Fibroblast of lung (primary cell): ENCODE measurements around the gene DOCK3. TPM values are rescaled to one million over a fixed set of nuclear protein-coding genes. Genes with fewer than 3 reads are reported as not detected.
"Not testable (repeated sequence)": the region's sequence is repeated elsewhere in the genome, so short reads cannot be mapped to it uniquely, and the experiment has no call there.

Experiments used
- DNase-seq, 2 donors: peaks; one replicate each; pipeline versions ENCODE4 v3.0.0 to v3.0.0-alpha.2; 2010; ENCODE audit warnings: low read depth in 2 of 2
- H2AFZ ChIP-seq: 2 replicates; pipeline ENCODE4 v1.5.1; 2012; ENCODE audit warnings: low read length, control low read depth, inconsistent platforms
- H3K27ac ChIP-seq: 2 replicates; pipeline ENCODE4 v1.5.1; 2011; ENCODE audit warnings: low read length, control low read depth; ENCODE audit not compliant: insufficient read depth
- H3K27me3 ChIP-seq: 2 replicates; pipeline ENCODE4 v1.5.1; 2011; ENCODE audit warnings: mild to moderate bottlenecking, low read length; ENCODE audit not compliant: control insufficient read depth, insufficient read depth
- H3K36me3 ChIP-seq: 2 replicates; pipeline ENCODE4 v1.5.1; 2011; ENCODE audit warnings: low read length; ENCODE audit not compliant: control insufficient read depth, insufficient read depth
- H3K4me1 ChIP-seq: 2 replicates; pipeline ENCODE4 v1.5.1; 2011; ENCODE audit warnings: low read length; ENCODE audit not compliant: control insufficient read depth, insufficient read depth; ENCODE audit errors: extremely low read depth
- H3K4me2 ChIP-seq: 2 replicates; pipeline ENCODE4 v1.5.1; 2011; ENCODE audit warnings: low read length, control low read depth; ENCODE audit not compliant: insufficient read depth; ENCODE audit errors: extremely low read depth
- H3K4me3 ChIP-seq, 4 experiments: fragments of 200-600 bp in 1 of 4; sonication (generic) in 1 of 4; replicated peaks in 1 of 4; 2 replicates each; pipeline ENCODE4 v1.5.1; 2011 to 2016; ENCODE audit warnings: low read length in 4 of 4, low read depth in 3 of 4, mild to moderate bottlenecking in 3 of 4, control low read depth in 2 of 4, inconsistent platforms in 1 of 4, mixed read lengths in 1 of 4; ENCODE audit not compliant: insufficient read depth in 1 of 4; ENCODE audit errors: control extremely low read depth in 1 of 4
- H3K79me2 ChIP-seq: 2 replicates; pipeline ENCODE4 v1.5.1; 2012; ENCODE audit warnings: mild to moderate bottlenecking, low read length, inconsistent platforms; ENCODE audit not compliant: control insufficient read depth, insufficient read depth
- H3K9ac ChIP-seq: 2 replicates; pipeline ENCODE4 v1.5.1; 2011; ENCODE audit warnings: mild to moderate bottlenecking, low read length, control low read depth; ENCODE audit not compliant: insufficient read depth
- H3K9me3 ChIP-seq: 2 replicates; pipeline ENCODE4 v1.5.1; 2012; ENCODE audit warnings: low read depth, low read length; ENCODE audit not compliant: control insufficient read depth, insufficient read depth
- H4K20me1 ChIP-seq: 2 replicates; pipeline ENCODE4 v1.5.1; 2011; ENCODE audit warnings: low read length; ENCODE audit not compliant: control insufficient read depth, insufficient read depth; ENCODE audit errors: extremely low read depth
- EZH2 ChIP-seq: IDR thresholded peaks from 2 replicates; pipeline ENCODE4 v1.5.1; 2012; ENCODE audit warnings: low read length, control low read depth, mild to moderate bottlenecking; ENCODE audit errors: missing control alignments
- polyA plus RNA-seq, 2 donors: library from polyadenylated mRNA; depleted of rRNA in 1 of 2; stranded (reverse) in 1 of 2; unstranded in 1 of 2; fragments of >200 nt; gene quantifications; 2 replicates each; pipeline ENCODE4 v1.2.1, GENCODE V29; 2011 to 2012; ENCODE audit warnings: missing spikeins in 1 of 2
- total RNA-seq: library from RNA; depleted of rRNA; stranded (reverse); fragments of >200 nt; gene quantifications from 2 replicates; pipeline ENCODE4 v1.2.1, GENCODE V29; 2014
- TF ChIP-seq, protein P1 (sequence below), 2 donors: IDR thresholded peaks in 1 of 2; conservative IDR thresholded peaks in 1 of 2; 1 replicate in 1 of 2; 2 replicates in 1 of 2; pipeline ENCODE4 v1.5.1; 2011 to 2012; ENCODE audit warnings: low read length in 2 of 2, control low read depth in 1 of 2, inconsistent platforms in 1 of 2, low read depth in 1 of 2, mild to moderate bottlenecking in 1 of 2

The DOCK3 gene
- total and polyA plus RNA-seq, 2 donors (not counting 1 experiment from before 2014, with no cell fraction given), result 0.07 to 0.17 TPM

DNA sequence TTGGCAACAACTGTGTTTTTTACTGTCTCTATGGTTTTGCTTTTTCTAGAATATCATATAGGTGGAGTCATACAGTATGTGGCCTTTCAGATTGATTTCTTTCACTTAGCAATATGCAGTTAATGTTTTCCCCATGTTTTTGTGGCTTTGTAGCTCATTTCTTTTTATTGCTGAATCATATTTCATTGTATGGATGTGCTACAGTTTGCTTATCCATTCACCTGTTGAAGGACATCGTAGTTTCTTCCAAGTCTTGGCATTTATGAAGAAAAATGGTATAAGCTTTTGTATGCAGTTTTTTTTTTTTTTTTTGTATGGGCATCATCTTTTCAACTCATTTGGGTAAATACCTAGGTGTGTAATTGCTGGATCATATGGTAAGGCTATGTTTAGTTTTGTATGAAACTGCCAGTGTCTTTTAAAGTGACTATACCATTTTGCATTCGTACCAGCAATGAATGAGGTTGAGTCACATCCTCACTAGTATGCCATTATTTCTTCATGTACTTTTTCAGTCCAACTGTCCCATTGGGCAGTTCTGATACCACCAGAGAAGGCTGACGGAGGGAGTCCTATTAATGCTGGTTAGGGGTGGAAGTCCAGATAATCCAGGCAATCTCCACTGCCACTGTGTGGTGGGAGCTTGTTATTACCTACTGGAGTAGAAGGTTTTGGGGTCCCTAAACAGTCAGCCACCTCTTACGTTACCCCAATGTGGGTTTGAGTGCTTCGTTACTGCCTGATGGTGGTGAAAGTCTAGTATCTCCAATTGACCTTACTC lies 210.5 kb downstream of the DOCK3 start:
- no peaks in the 10 kb centered on the region for H3K4me1 ChIP-seq
- H3K9ac ChIP-seq, result no peak overlapping the region
- no peak overlapping the region for H2AFZ ChIP-seq
- no peak for TF ChIP-seq EZH2
- TF ChIP-seq, protein P1, sequence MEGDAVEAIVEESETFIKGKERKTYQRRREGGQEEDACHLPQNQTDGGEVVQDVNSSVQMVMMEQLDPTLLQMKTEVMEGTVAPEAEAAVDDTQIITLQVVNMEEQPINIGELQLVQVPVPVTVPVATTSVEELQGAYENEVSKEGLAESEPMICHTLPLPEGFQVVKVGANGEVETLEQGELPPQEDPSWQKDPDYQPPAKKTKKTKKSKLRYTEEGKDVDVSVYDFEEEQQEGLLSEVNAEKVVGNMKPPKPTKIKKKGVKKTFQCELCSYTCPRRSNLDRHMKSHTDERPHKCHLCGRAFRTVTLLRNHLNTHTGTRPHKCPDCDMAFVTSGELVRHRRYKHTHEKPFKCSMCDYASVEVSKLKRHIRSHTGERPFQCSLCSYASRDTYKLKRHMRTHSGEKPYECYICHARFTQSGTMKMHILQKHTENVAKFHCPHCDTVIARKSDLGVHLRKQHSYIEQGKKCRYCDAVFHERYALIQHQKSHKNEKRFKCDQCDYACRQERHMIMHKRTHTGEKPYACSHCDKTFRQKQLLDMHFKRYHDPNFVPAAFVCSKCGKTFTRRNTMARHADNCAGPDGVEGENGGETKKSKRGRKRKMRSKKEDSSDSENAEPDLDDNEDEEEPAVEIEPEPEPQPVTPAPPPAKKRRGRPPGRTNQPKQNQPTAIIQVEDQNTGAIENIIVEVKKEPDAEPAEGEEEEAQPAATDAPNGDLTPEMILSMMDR (conservative IDR thresholded peaks at IDR 0.05 in 1 of 2, IDR thresholded peaks at IDR 0.05 in 1 of 2; ENCODE audit: low read depth in 1 of 2, low read length in 2 of 2), result no peak
- DNase-seq, result no peak
- H3K9me3 ChIP-seq, result no peaks in the 10 kb centered on the region
- no peak overlapping the region for H3K4me3 ChIP-seq
- H3K27ac ChIP-seq, result no peak overlapping the region
- H3K4me2 ChIP-seq, result no peak overlapping the region
- H3K27me3 ChIP-seq, result no peaks in the 10 kb centered on the region
- no peaks in the 10 kb centered on the region for H3K36me3 ChIP-seq
- H4K20me1 ChIP-seq, result no peaks in the 10 kb centered on the region
- no peaks in the 10 kb centered on the region for H3K79me2 ChIP-seq

DNA sequence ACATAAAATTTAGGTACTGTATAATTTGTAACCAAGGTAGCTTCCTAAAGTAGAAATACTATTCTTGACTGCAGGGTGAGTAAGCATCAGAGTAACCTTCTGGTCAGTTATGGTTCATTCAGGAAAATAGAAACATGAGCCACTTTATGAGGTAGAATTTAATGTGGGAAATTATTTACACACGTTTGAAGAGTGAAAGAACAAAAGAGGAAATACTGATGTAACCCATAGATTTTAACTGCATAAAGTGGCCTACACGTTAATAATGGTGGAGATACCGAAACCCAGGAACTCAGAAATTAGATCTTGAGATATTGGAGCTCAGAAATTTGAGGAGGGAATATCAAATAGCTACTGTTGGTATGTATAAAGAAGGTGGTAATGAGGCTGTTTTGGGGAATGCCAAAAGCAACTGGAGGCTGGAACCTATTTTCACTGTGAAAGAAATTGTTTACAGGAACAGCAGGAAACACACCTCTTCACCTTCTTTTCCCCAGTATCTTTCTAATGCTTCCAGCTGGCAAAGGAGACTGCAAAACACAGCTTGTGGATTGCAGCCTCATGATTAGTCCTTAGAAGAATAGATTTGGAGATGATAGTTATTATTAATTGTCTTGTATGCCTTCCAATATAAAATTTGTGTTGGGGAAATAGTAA lies 216.1 kb downstream of the DOCK3 start:
- Histone ChIP-seq H3K27ac (no peak overlapping the region), H3K4me1 (no peaks in the 10 kb centered on the region), H3K9ac (no peak overlapping the region), H3K4me3 (no peak overlapping the region), H3K27me3 (no peaks in the 10 kb centered on the region), H3K9me3 (no peaks in the 10 kb centered on the region), H3K36me3 (no peaks in the 10 kb centered on the region), H4K20me1 (no peaks in the 10 kb centered on the region), H3K4me2 (no peak overlapping the region), H2AFZ (no peak overlapping the region), H3K79me2 (no peaks in the 10 kb centered on the region)
- no peak for DNase-seq
- TF ChIP-seq EZH2, result no peak
- TF ChIP-seq, protein P1 (conservative IDR thresholded peaks at IDR 0.05 in 1 of 2, IDR thresholded peaks at IDR 0.05 in 1 of 2; ENCODE audit: low read depth in 1 of 2, low read length in 2 of 2), result no peak

DNA sequence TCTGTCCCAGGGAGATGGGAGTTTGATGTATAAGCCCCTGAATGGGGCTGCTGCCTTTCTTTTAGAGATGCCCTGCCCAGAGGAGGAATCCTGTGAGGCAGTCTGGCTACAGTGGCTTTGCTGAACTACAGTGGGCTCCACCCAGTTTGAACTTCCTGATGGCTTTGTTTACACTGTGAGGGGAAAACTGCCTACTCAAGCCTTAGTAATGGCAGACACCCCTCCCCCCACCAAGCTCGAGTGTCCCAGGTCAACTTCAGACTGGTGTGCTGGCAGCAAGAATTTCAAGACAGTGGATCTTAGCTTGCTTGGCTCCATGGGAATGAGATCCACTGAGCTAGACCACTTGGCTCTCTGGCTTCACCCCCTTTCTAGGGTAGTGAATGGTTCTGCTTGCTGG lies 226.4 kb downstream of the DOCK3 start:
- not testable (repeated sequence) for H4K20me1 ChIP-seq, H3K27me3 ChIP-seq, H2AFZ ChIP-seq, DNase-seq, H3K79me2 ChIP-seq, H3K27ac ChIP-seq, H3K4me2 ChIP-seq, H3K4me1 ChIP-seq, H3K9ac ChIP-seq, H3K4me3 ChIP-seq, H3K36me3 ChIP-seq, H3K9me3 ChIP-seq
